ENCODE measurements around the gene PGK2. TPM values are rescaled to one million over a fixed set of nuclear protein-coding genes. Genes with fewer than 3 reads are reported as not detected.

PGK2 gene
- total RNA-seq, 2 donors from 2014 or later, result 12.4 TPM; not detected in 1

GRCh38 chr6:49775043-49775442 lies 12.0 kb downstream of the PGK2 start:
- DNase-seq (ENCODE audit: low spot score), result no peak
- no peaks in the 10 kb centered on the region for H3K4me1 ChIP-seq (replicated peaks)
- TF ChIP-seq POLR2A (IDR thresholded peaks at IDR 0.05), result no peak
- TF ChIP-seq POLR2AphosphoS5 (IDR thresholded peaks at IDR 0.05), result no peak
- TF ChIP-seq CTCF (IDR thresholded peaks at IDR 0.05), result no peak
- no peak overlapping the region for H3K27ac ChIP-seq
- H3K27me3 ChIP-seq (replicated peaks; ENCODE audit: insufficient read depth), result no peaks in the 10 kb centered on the region
- intact Hi-C loops (cut with DNase I), result no loop called here
- H3K4me3 ChIP-seq, result no peak overlapping the region
- no peaks in the 10 kb centered on the region for H3K9me3 ChIP-seq
- H3K36me3 ChIP-seq, result no peaks in the 10 kb centered on the region

- Histone ChIP-seq H3K27me3 (replicated peaks; ENCODE audit: insufficient read depth) (no peaks in the 10 kb centered on the region), H3K36me3 (no peaks in the 10 kb centered on the region), H3K9me3 (no peaks in the 10 kb centered on the region), H3K4me1 (replicated peaks) (no peaks in the 10 kb centered on the region), H3K4me3 (no peak overlapping the region), H3K27ac (no peak overlapping the region)
- DNase-seq (ENCODE audit: low spot score), result no peak
- TF ChIP-seq POLR2A (IDR thresholded peaks at IDR 0.05) (no peak), POLR2AphosphoS5 (IDR thresholded peaks at IDR 0.05) (no peak), CTCF (IDR thresholded peaks at IDR 0.05) (no peak)
- intact Hi-C loops (cut with DNase I), result no loop called here
- WGBS, result 59% methylated on average over 5 of the region's 5 CpGs
These were observed 14.8 kb downstream of the PGK2 start for GRCh38 chr6:49772285-49772684.

- WGBS, result 84% methylated on average over 2 of the region's 2 CpGs
- TF ChIP-seq CTCF (IDR thresholded peaks at IDR 0.05) (no peak), POLR2A (IDR thresholded peaks at IDR 0.05) (no peak), POLR2AphosphoS5 (IDR thresholded peaks at IDR 0.05) (no peak)
- H3K36me3 ChIP-seq, result no peaks in the 10 kb centered on the region
- intact Hi-C loops (cut with DNase I), result no loop called here
- H3K27ac ChIP-seq, result no peak overlapping the region
- no peaks in the 10 kb centered on the region for H3K9me3 ChIP-seq
- H3K4me1 ChIP-seq (replicated peaks), result no peaks in the 10 kb centered on the region
- DNase-seq (ENCODE audit: low spot score), result no peak
- H3K4me3 ChIP-seq, result no peak overlapping the region
- no peaks in the 10 kb centered on the region for H3K27me3 ChIP-seq (replicated peaks; ENCODE audit: insufficient read depth)
These were observed 20.3 kb downstream of the PGK2 start for GRCh38 chr6:49766762-49767161.

GRCh38 chr6:49764571-49765236 lies 22.4 kb downstream of the PGK2 start:
- Histone ChIP-seq H3K27ac (no peak overlapping the region), H3K4me1 (replicated peaks) (no peaks in the 10 kb centered on the region), H3K4me3 (no peak overlapping the region), H3K36me3 (no peaks in the 10 kb centered on the region), H3K9me3 (no peaks in the 10 kb centered on the region), H3K27me3 (replicated peaks; ENCODE audit: insufficient read depth) (no peaks in the 10 kb centered on the region)
- TF ChIP-seq CTCF (IDR thresholded peaks at IDR 0.05) (no peak), POLR2A (IDR thresholded peaks at IDR 0.05) (no peak), POLR2AphosphoS5 (IDR thresholded peaks at IDR 0.05) (no peak)
- 19% methylated on average over 2 of the region's 2 CpGs for WGBS
- DNase-seq (ENCODE audit: low spot score), result no peak
- intact Hi-C loops (cut with DNase I), result no loop called here

GRCh38 chr6:49744259-49744658 lies 42.8 kb downstream of the PGK2 start, which contains the start of gene CRISP3:
TSS of gene CRISP3 (minus strand) at chr6:49744388. CDS start at chr6:49744367, 21 bp downstream.
- 28% methylated on average over 1 of the region's 1 CpG for WGBS
- H3K4me3 ChIP-seq, result no peak within 1 kb of the TSS
- H3K9me3 ChIP-seq, result no peaks in the 10 kb centered on the region
- no peaks in the 10 kb centered on the region for H3K36me3 ChIP-seq
- DNase-seq (ENCODE audit: low spot score), result no peak
- intact Hi-C loops (cut with DNase I), result no loop called here
- TF ChIP-seq CTCF (IDR thresholded peaks at IDR 0.05) (no peak), POLR2A (IDR thresholded peaks at IDR 0.05) (no peak), POLR2AphosphoS5 (IDR thresholded peaks at IDR 0.05) (no peak)
- no peaks in the 10 kb centered on the region for H3K27me3 ChIP-seq (replicated peaks; ENCODE audit: insufficient read depth)
- no peak within 1 kb of the TSS for H3K27ac ChIP-seq
- no peaks in the 10 kb centered on the region for H3K4me1 ChIP-seq (replicated peaks)
